Neural crest cell (in vitro differentiated cells): ENCODE data around the gene TMEM9. TPM values are rescaled to one million over a fixed set of nuclear protein-coding genes. Genes with fewer than 3 reads are reported as not detected.

Experiments
- DNase-seq: peaks from one replicate; pipeline ENCODE4 v3.0.0; 2021; ENCODE audit warnings: low read depth, mixed read lengths, low spot score
- H3K27ac Mint-ChIP-seq: one replicate; pipeline ENCODE4 v1.8.0; 2021; ENCODE audit warnings: mild to moderate bottlenecking, mixed read lengths; ENCODE audit not compliant: unreplicated experiment
- H3K27me3 Mint-ChIP-seq: 2 replicates; pipeline ENCODE4 v1.8.0; 2021; ENCODE audit warnings: low read depth, mild to moderate bottlenecking, mixed read lengths
- H3K36me3 Mint-ChIP-seq: 2 replicates; pipeline ENCODE4 v1.8.0; 2021; ENCODE audit warnings: low read depth, mild to moderate bottlenecking, mixed read lengths
- H3K4me1 Mint-ChIP-seq: 2 replicates; pipeline ENCODE4 v1.8.0; 2021; ENCODE audit warnings: mixed read lengths
- H3K4me3 Mint-ChIP-seq: one replicate; pipeline ENCODE4 v1.8.0; 2021; ENCODE audit warnings: mild to moderate bottlenecking, mixed read lengths
- H3K9me3 Mint-ChIP-seq: 2 replicates; pipeline ENCODE4 v1.8.0; 2021; ENCODE audit warnings: mixed read lengths
- CTCF ChIP-seq: fragments of 200-600 bp; sonication (generic); conservative IDR thresholded peaks from 2 replicates; pipeline ENCODE4 v1.5.0; 2021; ENCODE audit warnings: antibody characterized with exemption, mild to moderate bottlenecking
- total RNA-seq: library from RNA; stranded (reverse); gene quantifications from 2 replicates; pipeline ENCODE4 v1.2.1, GENCODE V29; 2021

The TMEM9 gene
- total RNA-seq, 1 donor from 2014 or later, result 89.4 TPM

- Mint-ChIP-seq H3K27me3 (peaks cover 29% of the 10 kb centered on the region), H3K36me3 (no peaks in the 10 kb centered on the region), H3K4me3 (no peak overlapping the region), H3K9me3 (no peaks in the 10 kb centered on the region), H3K4me1 (peaks cover 4% of the 10 kb centered on the region), H3K27ac (no peak overlapping the region)
- no peak for TF ChIP-seq CTCF
- DNase-seq, result no peak
Measured at GRCh38 chr1:201185123-201185453, 30.8 kb upstream of the TMEM9 start.

DNA sequence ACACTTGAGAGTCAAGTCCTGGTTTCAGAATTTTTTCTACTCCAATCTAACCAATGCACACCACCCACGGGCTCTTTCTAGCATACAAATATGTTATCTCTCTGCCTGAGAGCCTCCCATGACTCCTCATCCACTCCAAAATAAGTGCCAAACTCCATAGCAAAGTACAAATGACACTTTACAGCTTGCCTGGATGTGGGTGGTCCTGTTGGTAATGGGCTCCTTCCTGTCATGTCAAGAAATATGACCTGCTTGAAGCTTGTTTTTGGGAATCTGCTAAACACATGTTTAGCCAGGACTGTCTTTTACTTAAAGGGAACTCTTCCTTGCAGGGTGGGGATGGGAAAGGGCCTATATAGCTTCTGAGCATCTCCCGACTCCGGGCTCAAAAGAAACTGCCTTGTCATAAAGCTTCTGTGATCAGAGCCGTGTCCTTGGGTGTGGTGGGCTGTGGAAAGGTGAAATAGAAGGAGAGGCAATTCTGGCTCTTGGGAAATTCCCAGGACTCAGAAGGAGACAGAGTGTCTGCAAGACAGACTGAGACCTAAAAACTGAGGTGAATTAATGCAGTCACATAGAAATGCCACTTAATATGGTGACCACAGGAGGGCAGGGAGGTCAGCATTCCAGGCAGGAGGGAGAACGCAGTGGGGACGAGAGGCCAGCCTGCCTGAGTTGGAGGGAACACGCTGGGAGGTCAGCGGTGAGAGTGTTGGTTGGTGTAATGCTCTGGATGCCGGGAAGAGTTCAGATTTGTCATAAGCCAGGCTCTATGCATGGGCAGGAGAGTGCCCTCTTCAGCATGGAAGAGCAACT is 30.2 kb upstream of the TMEM9 start:
- peak; percentile 8 for DNase-seq
- Mint-ChIP-seq H3K4me3 (no peak overlapping the region), H3K27me3 (peaks cover 33% of the 10 kb centered on the region), H3K27ac (no peak overlapping the region), H3K36me3 (no peaks in the 10 kb centered on the region), H3K9me3 (no peaks in the 10 kb centered on the region), H3K4me1 (peaks cover 4% of the 10 kb centered on the region)
- peak; percentile 50 for TF ChIP-seq CTCF

GRCh38 chr1:201183753-201184152 is 29.5 kb upstream of the TMEM9 start:
- H3K9me3 Mint-ChIP-seq, result no peaks in the 10 kb centered on the region
- H3K27me3 Mint-ChIP-seq, result peaks cover 35% of the 10 kb centered on the region
- H3K4me1 Mint-ChIP-seq, result peaks cover 4% of the 10 kb centered on the region
- no peak overlapping the region for H3K4me3 Mint-ChIP-seq
- no peak for DNase-seq
- H3K27ac Mint-ChIP-seq, result no peak overlapping the region
- no peak for TF ChIP-seq CTCF
- no peaks in the 10 kb centered on the region for H3K36me3 Mint-ChIP-seq

DNA sequence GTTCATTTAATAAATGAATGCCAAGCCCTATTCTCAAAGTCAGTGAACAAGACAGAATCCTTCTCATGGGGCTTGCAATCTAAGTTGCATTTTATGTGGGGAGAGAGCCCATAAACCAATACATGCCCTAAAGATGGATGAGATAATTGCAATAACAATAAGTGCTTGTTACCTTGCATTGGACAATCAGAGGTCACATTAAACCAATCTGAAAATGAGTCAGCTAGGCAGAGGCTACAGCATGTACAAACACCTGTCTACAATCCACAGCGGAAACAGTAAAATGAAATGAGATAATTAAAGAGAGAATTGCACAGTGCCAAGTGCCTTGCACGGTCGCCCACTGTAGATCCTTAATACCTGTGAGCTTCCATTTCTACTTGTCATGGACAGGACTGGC is 28.9 kb upstream of the TMEM9 start:
- H3K9me3 Mint-ChIP-seq, result no peaks in the 10 kb centered on the region
- no peak for DNase-seq
- TF ChIP-seq CTCF, result no peak
- peaks cover 36% of the 10 kb centered on the region for H3K27me3 Mint-ChIP-seq
- no peak overlapping the region for H3K27ac Mint-ChIP-seq
- H3K4me3 Mint-ChIP-seq, result no peak overlapping the region
- no peaks in the 10 kb centered on the region for H3K36me3 Mint-ChIP-seq
- peaks cover 4% of the 10 kb centered on the region for H3K4me1 Mint-ChIP-seq

- H3K4me1 Mint-ChIP-seq, result peaks cover 4% of the 10 kb centered on the region
- no peak for TF ChIP-seq CTCF
Measured at GRCh38 chr1:201181726-201182125, 27.5 kb upstream of the TMEM9 start.

More at GRCh38 chr1:201181726-201182125, 27.5 kb upstream of the TMEM9 start:
- H3K27ac Mint-ChIP-seq, result no peak overlapping the region
- H3K4me3 Mint-ChIP-seq, result no peak overlapping the region
- H3K27me3 Mint-ChIP-seq, result peaks cover 36% of the 10 kb centered on the region
- no peaks in the 10 kb centered on the region for H3K36me3 Mint-ChIP-seq
- H3K9me3 Mint-ChIP-seq, result no peaks in the 10 kb centered on the region
- DNase-seq, result no peak
